Endothelial cell of umbilical vein (primary cell): ENCODE results near the gene APOL2.
"Not testable (repeated sequence)": the region's sequence is repeated elsewhere in the genome, so short reads cannot be mapped to it uniquely, and the experiment has no call there.

ENCODE experiments used
- EZH2 ChIP-seq: IDR thresholded peaks from 2 replicates; pipeline ENCODE4 v1.6.1; 2012; ENCODE audit warnings: borderline replicate concordance, low read depth, mild to moderate bottlenecking, moderate library complexity, low read length, inconsistent platforms; ENCODE audit not compliant: severe bottlenecking
- FOS ChIP-seq: IDR thresholded peaks from 2 replicates; pipeline ENCODE4 v1.6.1; 2011; ENCODE audit warnings: mild to moderate bottlenecking, low read length, moderate library complexity, borderline replicate concordance; ENCODE audit not compliant: insufficient read depth
- JUN ChIP-seq: IDR thresholded peaks from 2 replicates; pipeline ENCODE4 v1.6.1; 2011; ENCODE audit warnings: borderline replicate concordance, low read depth; ENCODE audit not compliant: insufficient read length, insufficient read depth
- MYC ChIP-seq: IDR thresholded peaks from one replicate; pipeline ENCODE4 v1.6.1; 2011; ENCODE audit warnings: mild to moderate bottlenecking, low read depth, low read length
- POLR2A ChIP-seq: IDR thresholded peaks from 2 replicates; pipeline ENCODE4 v1.6.1; 2012; ENCODE audit warnings: low read depth, mild to moderate bottlenecking, control low read depth, low read length
- POLR2AphosphoS5 ChIP-seq: IDR thresholded peaks from 2 replicates; pipeline ENCODE4 v1.6.1; 2012; ENCODE audit warnings: low read depth, mild to moderate bottlenecking, control low read depth, low read length, moderate library complexity; ENCODE audit not compliant: insufficient read depth
- TF ChIP-seq, protein P1 (sequence below), 2 donors: IDR thresholded peaks; 1 replicate in 1 of 2; 2 replicates in 1 of 2; pipeline ENCODE4 v1.5.1; 2011; ENCODE audit warnings: low read length in 2 of 2, mild to moderate bottlenecking in 2 of 2, moderate library complexity in 2 of 2, control low read depth in 1 of 2, inconsistent platforms in 1 of 2, low read depth in 1 of 2; ENCODE audit not compliant: insufficient read depth in 1 of 2; ENCODE audit errors: extremely low read depth in 1 of 2
- TF ChIP-seq, protein P2 (sequence below): IDR thresholded peaks from 2 replicates; pipeline ENCODE4 v1.6.1; 2011; ENCODE audit not compliant: insufficient read depth, insufficient read length

DNA sequence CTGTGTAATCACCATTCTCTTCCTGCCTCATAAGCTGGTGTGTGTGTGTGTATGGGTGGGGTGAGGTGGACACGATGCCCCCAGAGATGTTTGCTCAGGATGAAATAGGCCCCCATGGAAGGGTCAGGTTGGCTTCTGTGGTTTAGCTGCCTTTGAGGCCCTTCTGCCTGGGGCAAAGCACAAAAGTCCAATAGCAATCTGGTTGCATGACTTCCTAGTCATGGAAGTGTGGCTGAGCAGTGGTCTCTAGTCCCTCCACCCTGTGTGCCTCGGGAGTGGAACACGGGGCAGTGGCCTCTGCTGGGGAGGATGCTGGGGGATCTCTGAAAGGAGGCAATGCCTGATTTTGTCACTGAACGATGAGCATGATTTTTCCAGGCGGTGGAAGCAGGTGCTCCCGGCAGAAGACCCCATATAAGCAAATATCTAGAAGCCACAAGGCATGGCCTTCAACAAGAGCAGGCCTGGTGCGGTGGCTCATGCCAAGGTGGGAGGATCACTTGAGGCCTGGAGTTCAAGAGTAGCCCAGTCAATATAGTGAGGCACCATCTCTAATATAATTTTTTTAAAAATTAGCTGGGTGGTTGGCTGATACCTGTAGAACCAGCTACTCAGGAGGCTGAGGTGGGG is 12.8 kb upstream of the APOL2 start:
- TF ChIP-seq, protein P1, sequence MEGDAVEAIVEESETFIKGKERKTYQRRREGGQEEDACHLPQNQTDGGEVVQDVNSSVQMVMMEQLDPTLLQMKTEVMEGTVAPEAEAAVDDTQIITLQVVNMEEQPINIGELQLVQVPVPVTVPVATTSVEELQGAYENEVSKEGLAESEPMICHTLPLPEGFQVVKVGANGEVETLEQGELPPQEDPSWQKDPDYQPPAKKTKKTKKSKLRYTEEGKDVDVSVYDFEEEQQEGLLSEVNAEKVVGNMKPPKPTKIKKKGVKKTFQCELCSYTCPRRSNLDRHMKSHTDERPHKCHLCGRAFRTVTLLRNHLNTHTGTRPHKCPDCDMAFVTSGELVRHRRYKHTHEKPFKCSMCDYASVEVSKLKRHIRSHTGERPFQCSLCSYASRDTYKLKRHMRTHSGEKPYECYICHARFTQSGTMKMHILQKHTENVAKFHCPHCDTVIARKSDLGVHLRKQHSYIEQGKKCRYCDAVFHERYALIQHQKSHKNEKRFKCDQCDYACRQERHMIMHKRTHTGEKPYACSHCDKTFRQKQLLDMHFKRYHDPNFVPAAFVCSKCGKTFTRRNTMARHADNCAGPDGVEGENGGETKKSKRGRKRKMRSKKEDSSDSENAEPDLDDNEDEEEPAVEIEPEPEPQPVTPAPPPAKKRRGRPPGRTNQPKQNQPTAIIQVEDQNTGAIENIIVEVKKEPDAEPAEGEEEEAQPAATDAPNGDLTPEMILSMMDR (IDR thresholded peaks at IDR 0.05; ENCODE audit: extremely low read depth in 1 of 2, insufficient read depth in 1 of 2, low read depth in 1 of 2, low read length in 2 of 2), result not testable (repeated sequence)
- TF ChIP-seq EZH2, MYC, POLR2AphosphoS5, POLR2A, JUN, FOS: not testable (repeated sequence)
- TF ChIP-seq, protein P2, sequence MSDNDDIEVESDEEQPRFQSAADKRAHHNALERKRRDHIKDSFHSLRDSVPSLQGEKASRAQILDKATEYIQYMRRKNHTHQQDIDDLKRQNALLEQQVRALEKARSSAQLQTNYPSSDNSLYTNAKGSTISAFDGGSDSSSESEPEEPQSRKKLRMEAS, result not testable (repeated sequence)
